CD4-positive, alpha-beta T cell (primary cell): ENCODE data around the gene TTC9B. TPM values are rescaled to one million over a fixed set of nuclear protein-coding genes. Genes with fewer than 3 reads are reported as not detected.
"Not testable (repeated sequence)": the region's sequence is repeated elsewhere in the genome, so short reads cannot be mapped to it uniquely, and the experiment has no call there.

Experiments used
- ATAC-seq: fragments of 200-7000 bp; cut with Tn5 transposase; one replicate; pipeline ENCODE4 v1.10.0; 2022; ENCODE audit warnings: mild to moderate bottlenecking; ENCODE audit not compliant: poor library complexity
- CTCF ChIA-PET: fragments of 350-600 bp; sonication (Branson Sonifier 250); formaldehyde crosslinking; loops from one replicate; lab custom pipeline; 2021; ENCODE audit warnings: antibody characterized with exemption, inconsistent platforms; lab: Charles Lee
- POLR2A ChIA-PET: fragments of 350-600 bp; sonication (Branson Sonifier 250); formaldehyde crosslinking; loops from one replicate; lab custom pipeline; 2021; ENCODE audit warnings: antibody characterized with exemption, inconsistent platforms; lab: Charles Lee
- DNase-seq, 14 experiments: peaks; one replicate each; pipeline ENCODE4 v3.0.0-alpha.2; 2013 to 2020; ENCODE audit warnings: mixed read lengths in 2 of 14
- H3K27ac ChIP-seq, 2 donors: one replicate each; pipeline versions ENCODE4 v1.5.1 to v1.7.0; 2013; ENCODE audit warnings: low read length in 2 of 2, low read depth in 1 of 2, mild to moderate bottlenecking in 1 of 2
- H3K27me3 ChIP-seq, 2 experiments: 1 replicate in 1 of 2; 2 replicates in 1 of 2; pipeline versions ENCODE4 v1.6.1 to v1.7.0; 2013; ENCODE audit warnings: low read length in 2 of 2, control low read depth in 1 of 2, mild to moderate bottlenecking in 1 of 2, moderate library complexity in 1 of 2; ENCODE audit not compliant: insufficient read depth in 2 of 2, control insufficient read depth in 1 of 2
- H3K36me3 ChIP-seq: one replicate; pipeline ENCODE4 v1.6.1; 2013; ENCODE audit warnings: low read length, control low read depth; ENCODE audit not compliant: insufficient read depth
- H3K4me1 ChIP-seq: one replicate; pipeline ENCODE4 v1.6.1; 2013; ENCODE audit warnings: low read length, control low read depth; ENCODE audit not compliant: insufficient read depth
- H3K4me3 ChIP-seq: one replicate; pipeline ENCODE4 v1.5.1; 2013; ENCODE audit warnings: mild to moderate bottlenecking, low read length, moderate library complexity
- H3K9me3 ChIP-seq, 2 experiments: 1 replicate in 1 of 2; 2 replicates in 1 of 2; pipeline versions ENCODE4 v1.6.1 to v1.7.0; 2013; ENCODE audit warnings: low read length in 2 of 2, mild to moderate bottlenecking in 2 of 2, control low read depth in 1 of 2, moderate library complexity in 1 of 2; ENCODE audit not compliant: control insufficient read depth in 1 of 2, insufficient read depth in 1 of 2
- H3K27ac Mint-ChIP-seq: one replicate; pipeline ENCODE4 v1.8.0; 2020; ENCODE audit warnings: mixed read lengths
- H3K27me3 Mint-ChIP-seq: one replicate; pipeline ENCODE4 v1.8.0; 2021; ENCODE audit warnings: mixed read lengths
- H3K36me3 Mint-ChIP-seq: one replicate; pipeline ENCODE4 v1.8.0; 2021; ENCODE audit warnings: low read depth, mixed read lengths
- H3K4me1 Mint-ChIP-seq: one replicate; pipeline ENCODE4 v1.8.0; 2021; ENCODE audit warnings: low read depth, mixed read lengths
- H3K4me3 Mint-ChIP-seq: one replicate; pipeline ENCODE4 v1.8.0; 2020; ENCODE audit warnings: mild to moderate bottlenecking, mixed read lengths
- H3K9me3 Mint-ChIP-seq: one replicate; pipeline ENCODE4 v1.8.0; 2020; ENCODE audit warnings: mixed read lengths
- intact Hi-C, 2 experiments: fragments of 100-400 bp; cut with DNase I in 1 of 2; cut with micrococcal nuclease in 1 of 2; formaldehyde crosslinking; loops; one replicate each; pipeline versions ENCODE4 v1.15.1 to v1.9.0; 2023 to 2025; cut with DNase I, micrococcal nuclease
- total RNA-seq, 174 experiments: library from RNA in 2 of 174; stranded (reverse) in 2 of 174; gene quantifications; one replicate each; pipeline ENCODE4 v1.2.3 and lab custom pipeline; 2021 to 2026

TTC9B gene
- total RNA-seq, 2 experiments from 2014 or later = not detected

DNA sequence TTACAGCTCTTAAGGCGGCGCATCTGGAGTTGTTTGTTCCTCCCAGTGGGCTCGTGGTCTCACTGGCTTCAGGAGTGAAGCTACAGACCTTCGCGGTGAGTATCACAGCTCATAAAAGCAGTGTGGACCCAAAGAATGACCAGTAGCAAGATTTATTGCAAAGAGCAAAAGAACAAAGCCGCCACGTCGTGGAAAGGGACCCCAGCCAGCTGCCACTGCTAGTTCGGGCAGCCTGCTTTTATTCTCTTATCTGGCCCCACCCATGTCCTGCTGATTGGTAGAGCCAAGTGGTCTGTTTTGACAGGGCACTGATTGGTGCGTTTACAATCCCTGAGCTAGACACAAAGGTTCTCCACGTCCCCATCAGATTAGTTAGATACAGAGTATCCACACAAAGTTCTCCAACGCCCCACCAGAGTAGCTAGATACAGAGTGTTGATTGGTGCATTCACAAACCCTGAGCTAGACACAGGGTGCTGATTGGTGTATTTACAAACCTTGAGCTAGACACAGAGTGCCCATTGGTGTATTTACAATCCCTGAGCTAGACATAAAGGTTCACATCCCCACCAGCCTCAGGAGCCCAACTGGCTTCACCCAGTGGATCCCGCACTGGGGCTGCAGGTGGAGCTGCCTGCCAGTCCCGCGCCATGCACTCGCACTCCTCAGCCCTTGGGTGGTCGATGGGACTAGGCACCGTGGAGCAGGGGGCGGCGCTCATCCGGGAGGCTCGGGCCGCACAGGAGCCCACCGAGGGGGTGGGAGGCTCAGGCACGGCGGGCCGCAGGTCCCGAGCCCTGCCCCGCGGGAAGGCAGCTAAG lies 48.5 kb downstream of the TTC9B start:
- H3K4me1 Mint-ChIP-seq, H3K4me3 Mint-ChIP-seq, H3K27me3 ChIP-seq, ATAC-seq, H3K9me3 Mint-ChIP-seq, H3K9me3 ChIP-seq, H3K27ac ChIP-seq, H3K4me3 ChIP-seq, H3K27me3 Mint-ChIP-seq, DNase-seq, H3K36me3 ChIP-seq, H3K36me3 Mint-ChIP-seq, H3K27ac Mint-ChIP-seq, POLR2A ChIA-PET, CTCF ChIA-PET, H3K4me1 ChIP-seq: not testable (repeated sequence)
- intact Hi-C loops = loop anchor here in 1 of 2 experiments (5.0 kb wide), 1 partner anchor 37 kb away; no protein-coding TSS in a partner anchor

Other genes starting within 250 kb of the TTC9B start
- gene PSMC4, start 247.2 kb downstream of the TTC9B start, total RNA-seq = 10 to 100 TPM; 61.3 to 67.4 TPM
- gene ZNF546, start 221.3 kb downstream of the TTC9B start, total RNA-seq = 1 to 10 TPM; 2.4 to 3.8 TPM
- gene ZNF780B, start 162.2 kb downstream of the TTC9B start, total RNA-seq = 10 to 100 TPM; 11.8 to 12.0 TPM
- 10 to 100 TPM in 1 of 2 experiments, 1 to 10 TPM in 1; 9.7 to 10.6 TPM for gene ZNF780A, start 127.4 kb downstream of the TTC9B start, total RNA-seq
- 10 to 100 TPM; 20.8 to 21.7 TPM for gene MAP3K10, start 27.0 kb downstream of the TTC9B start, total RNA-seq
- 1 to 10 TPM; 1.2 to 1.7 TPM for gene CCNP, start 8.3 kb upstream of the TTC9B start, total RNA-seq
- 100 to 1,000 TPM; 197 to 199 TPM for gene AKT2, start 67.0 kb upstream of the TTC9B start, total RNA-seq
- 10 to 100 TPM; 10.1 to 11.2 TPM for gene C19orf47, start 130.0 kb upstream of the TTC9B start, total RNA-seq
- 10 to 100 TPM; 56.1 to 58.3 TPM for gene PLD3, start 130.3 kb upstream of the TTC9B start, total RNA-seq
- under 1 TPM; 0.08 to 0.11 TPM for gene HIPK4, start 171.8 kb upstream of the TTC9B start, total RNA-seq
- gene PRX, start 195.0 kb upstream of the TTC9B start, total RNA-seq = 1 to 10 TPM; 1.5 TPM
- 10 to 100 TPM; 26.4 to 26.5 TPM for gene SERTAD1, start 207.6 kb upstream of the TTC9B start, total RNA-seq
- gene SERTAD3, start 226.0 kb upstream of the TTC9B start, total RNA-seq = 10 to 100 TPM; 17.4 to 19.2 TPM
- 1 to 10 TPM; 4.3 to 5.2 TPM for gene BLVRB, start 247.4 kb upstream of the TTC9B start, total RNA-seq
- under 1 TPM; 0.59 to 0.88 TPM for gene SPTBN4, start 248.6 kb upstream of the TTC9B start, total RNA-seq